ENCODE measurements around the gene CPVL.

- TF ChIP-seq CTCF (IDR thresholded peaks at IDR 0.05), result no peak
- TF ChIP-seq ZFX (IDR thresholded peaks at IDR 0.05; ENCODE audit: borderline replicate concordance), result no peak
Measured at GRCh38 chr7:29109358-29109757, 37.0 kb downstream of the CPVL start.
